B cell (primary cell): ENCODE results near the gene GIT1. TPM values are rescaled to one million over a fixed set of nuclear protein-coding genes. Genes with fewer than 3 reads are reported as not detected.
A peak's percentile ranks its signal among the peaks of the same experiment; 100 is the strongest.

Experiments used
- ATAC-seq: fragments of 200-7000 bp; cut with Tn5 transposase; one replicate; pipeline ENCODE4 v1.10.0; 2021; ENCODE audit warnings: low read depth, mild to moderate bottlenecking, moderate number of reproducible peaks, moderate library complexity
- CTCF ChIA-PET: fragments of 350-600 bp; sonication (Branson Sonifier 250); formaldehyde crosslinking; loops from one replicate; lab custom pipeline; 2021; ENCODE audit warnings: antibody characterized with exemption, inconsistent platforms; lab: Charles Lee
- POLR2A ChIA-PET: fragments of 350-600 bp; sonication (Branson Sonifier 250); formaldehyde crosslinking; loops from one replicate; lab custom pipeline; 2021; ENCODE audit warnings: antibody characterized with exemption; lab: Charles Lee
- DNase-seq: peaks from one replicate; pipeline ENCODE4 v3.0.0; 2013
- H2AFZ ChIP-seq: 2 replicates; pipeline ENCODE4 v1.6.1; 2012; ENCODE audit warnings: mild to moderate bottlenecking, low read depth, low read length; ENCODE audit not compliant: insufficient read depth, poor library complexity, severe bottlenecking
- H3K27ac ChIP-seq, 2 donors: 1 replicate in 1 of 2; 2 replicates in 1 of 2; pipeline ENCODE4 v1.5.1; 2012 to 2013; ENCODE audit warnings: low read length in 2 of 2, mild to moderate bottlenecking in 2 of 2, moderate library complexity in 1 of 2
- H3K27me3 ChIP-seq, 4 experiments: fragments of 200-600 bp in 1 of 4; sonication (generic) in 1 of 4; replicated peaks in 1 of 4; 1 replicate in 2 of 4; 2 replicates in 2 of 4; pipeline versions ENCODE4 v1.6.1 to v1.7.0; 2013 to 2016; ENCODE audit warnings: low read length in 3 of 4, mild to moderate bottlenecking in 2 of 4, mixed read lengths in 1 of 4, moderate library complexity in 1 of 4; ENCODE audit not compliant: insufficient read depth in 4 of 4, control insufficient read depth in 3 of 4; ENCODE audit errors: control extremely low read depth in 1 of 4
- H3K36me3 ChIP-seq, 2 experiments: replicated peaks in 1 of 2; 1 replicate in 1 of 2; 2 replicates in 1 of 2; pipeline versions ENCODE4 v1.6.1 to v1.7.1; 2013; ENCODE audit warnings: low read length in 1 of 2; ENCODE audit not compliant: insufficient read depth in 2 of 2, control insufficient read depth in 1 of 2; ENCODE audit errors: control extremely low read depth in 1 of 2, extremely low read depth in 1 of 2
- H3K4me1 ChIP-seq, 2 donors: fragments of 200-600 bp in 1 of 2; sonication (generic) in 1 of 2; 1 replicate in 1 of 2; 2 replicates in 1 of 2; pipeline versions ENCODE4 v1.5.1 to v1.6.1; 2013 to 2017; ENCODE audit warnings: low read length in 2 of 2; ENCODE audit not compliant: control insufficient read depth in 2 of 2, insufficient read depth in 2 of 2
- H3K4me2 ChIP-seq: replicated peaks from 2 replicates; pipeline ENCODE3; 2012; ENCODE audit warnings: mild to moderate bottlenecking, low read depth, low read length; ENCODE audit not compliant: poor library complexity, severe bottlenecking
- H3K4me3 ChIP-seq, 5 experiments: fragments of 200-600 bp in 1 of 5; sonication (generic) in 1 of 5; 1 replicate in 3 of 5; 2 replicates in 2 of 5; pipeline versions ENCODE4 v1.5.1 to v1.7.0; 2011 to 2016; ENCODE audit warnings: low read length in 4 of 5, mild to moderate bottlenecking in 4 of 5, low read depth in 2 of 5, control low read depth in 1 of 5, moderate library complexity in 1 of 5; ENCODE audit not compliant: insufficient read depth in 1 of 5; ENCODE audit errors: control extremely low read depth in 1 of 5, extremely low read depth in 1 of 5
- H3K79me2 ChIP-seq: fragments of 200-600 bp; sonication (generic); one replicate; pipeline ENCODE4 v1.6.0; 2016; ENCODE audit warnings: low read length; ENCODE audit not compliant: control insufficient read depth, insufficient read depth
- H3K9ac ChIP-seq: fragments of 200-600 bp; sonication (generic); 2 replicates; pipeline ENCODE4 v1.6.1; 2017; ENCODE audit warnings: mild to moderate bottlenecking, low read length, moderate library complexity
- H3K9me3 ChIP-seq, 3 donors: one replicate each; pipeline versions ENCODE4 v1.6.1 to v1.7.1; 2013; ENCODE audit warnings: low read length in 2 of 3; ENCODE audit not compliant: control insufficient read depth in 2 of 3, insufficient read depth in 1 of 3; ENCODE audit errors: control extremely low read depth in 1 of 3
- H4K20me1 ChIP-seq: 2 replicates; pipeline ENCODE4 v1.6.0; 2012; ENCODE audit warnings: mild to moderate bottlenecking, low read length; ENCODE audit not compliant: insufficient read depth, control insufficient read depth, poor library complexity, severe bottlenecking
- H3K27ac Mint-ChIP-seq: one replicate; pipeline ENCODE4 v1.8.0; 2021; ENCODE audit warnings: mixed read lengths
- H3K27me3 Mint-ChIP-seq: one replicate; pipeline ENCODE4 v1.8.0; 2021; ENCODE audit warnings: mixed read lengths
- H3K4me1 Mint-ChIP-seq: one replicate; pipeline ENCODE4 v1.8.0; 2021; ENCODE audit warnings: mixed read lengths
- H3K4me3 Mint-ChIP-seq: one replicate; pipeline ENCODE4 v1.8.0; 2021; ENCODE audit warnings: mixed read lengths
- H3K9me3 Mint-ChIP-seq: one replicate; pipeline ENCODE4 v1.8.0; 2022; ENCODE audit warnings: mixed read lengths; ENCODE audit not compliant: insufficient read depth
- CTCF ChIP-seq: fragments of 200-600 bp; IDR thresholded peaks from one replicate; pipeline ENCODE4 v1.8.0; 2022; ENCODE audit warnings: antibody characterized with exemption, mild to moderate bottlenecking
- EZH2 ChIP-seq: IDR thresholded peaks from 2 replicates; pipeline ENCODE4 v1.6.1; 2012; ENCODE audit warnings: borderline replicate concordance, low read depth, mild to moderate bottlenecking, moderate library complexity, low read length; ENCODE audit not compliant: insufficient read depth, poor library complexity, severe bottlenecking
- WGBS: methylation state at CpG from one replicate; pipeline ENCODE4 v1.1.5; 2013; ENCODE audit warnings: missing lambda C conversion rate; ENCODE audit not compliant: insufficient coverage; 5-methylcytosine and 5-hydroxymethylcytosine counted together
- intact Hi-C: fragments of 100-400 bp; cut with micrococcal nuclease; formaldehyde crosslinking; loops from one replicate; pipeline ENCODE4 v1.10.0; 2022
- polyA minus RNA-seq: library from RNA; depleted of rRNA, polyadenylated mRNA; stranded (reverse); fragments of >200 nt; gene quantifications from 2 replicates; pipeline ENCODE4 v1.2.3, GENCODE V29; 2012
- polyA plus RNA-seq: library from polyadenylated mRNA; depleted of rRNA; stranded (reverse); fragments of >200 nt; gene quantifications from 2 replicates; pipeline ENCODE4 v1.2.3, GENCODE V29; 2012
- total RNA-seq, 2 donors: library from RNA; stranded (reverse); fragments of 120-200 nt in 1 of 2; gene quantifications; 1 replicate in 1 of 2; 2 replicates in 1 of 2; pipeline versions ENCODE4 v1.2.3 to v1.2.4, GENCODE V29; 2013 to 2022

GIT1 gene
- total RNA-seq: 61.9 and 66.3 TPM in 2 replicates
- total RNA-seq (2013): 18.2 TPM
- polyA plus RNA-seq: 40.8 and 49.3 TPM in 2 replicates
- polyA minus RNA-seq: 33.9 and 46.2 TPM in 2 replicates

- DNase-seq (peak; percentile 90), ATAC-seq (peak; percentile 82)
- peaks cover 0 to 7% (median 2%) of the 10 kb centered on the region in 4 experiments for H3K27me3 ChIP-seq
- peak within 1 kb of the TSS; percentile 91 for H3K4me3 Mint-ChIP-seq
- H3K4me3 ChIP-seq: peak within 1 kb of the TSS; percentile 58 to 96 (median 69)
- ChIA-PET CTCF (interaction anchor here (3.2 to 24.3 kb wide), 4 partner anchors 11 to 28 kb away, joined by 21 to 336 read pairs (median 110); partner anchors contain the start of gene ABHD15), POLR2A (no interaction called here)
- H3K36me3 ChIP-seq: no peaks in the 10 kb centered on the region
- H3K79me2 ChIP-seq: peaks cover 48% of the 10 kb centered on the region
- no peaks in the 10 kb centered on the region for H3K9me3 Mint-ChIP-seq
- peak within 1 kb of the TSS; percentile 99 for H3K4me2 ChIP-seq
- peaks cover 69% of the 10 kb centered on the region for H3K4me1 Mint-ChIP-seq
- WGBS: 2% methylated on average over 55 of the region's 70 CpGs
- H3K27ac ChIP-seq: peak within 1 kb of the TSS; percentile 46 to 51
- no peak for TF ChIP-seq EZH2
- TF ChIP-seq CTCF: no peak
- H3K27ac Mint-ChIP-seq: peak within 1 kb of the TSS; percentile 94
- peaks cover 0 to 2% (median 0%) of the 10 kb centered on the region in 3 donors for H3K9me3 ChIP-seq
- peaks cover 27% of the 10 kb centered on the region for H4K20me1 ChIP-seq
- H2AFZ ChIP-seq: peak within 1 kb of the TSS; percentile 99
- H3K4me1 ChIP-seq: peaks cover 62 to 75% of the 10 kb centered on the region in 2 donors
- peak within 1 kb of the TSS; percentile 85 for H3K9ac ChIP-seq
- intact Hi-C loops: loop anchor here (1.0 to 5.0 kb wide), 4 partner anchors 21 to 527 kb away; partner anchors contain the start of genes NSRP1 and TP53I13
- no peaks in the 10 kb centered on the region for H3K27me3 Mint-ChIP-seq
These were observed at the start of gene GIT1 for GRCh38 chr17:29589524-29590410. TSS of gene GIT1 (minus strand) at chr17:29589648. CDS start at chr17:29589378, 270 bp downstream.
